GM18870 (cell line): Measurements from ENCODE around the gene TTBK1.

Experiments
- ATAC-seq: cut with Tn5 transposase; IDR thresholded peaks from one replicate; pipeline ENCODE4 v1.9.1; 2021; ENCODE audit warnings: moderate library complexity; ENCODE audit not compliant: unreplicated experiment

TTBK1 gene

DNA sequence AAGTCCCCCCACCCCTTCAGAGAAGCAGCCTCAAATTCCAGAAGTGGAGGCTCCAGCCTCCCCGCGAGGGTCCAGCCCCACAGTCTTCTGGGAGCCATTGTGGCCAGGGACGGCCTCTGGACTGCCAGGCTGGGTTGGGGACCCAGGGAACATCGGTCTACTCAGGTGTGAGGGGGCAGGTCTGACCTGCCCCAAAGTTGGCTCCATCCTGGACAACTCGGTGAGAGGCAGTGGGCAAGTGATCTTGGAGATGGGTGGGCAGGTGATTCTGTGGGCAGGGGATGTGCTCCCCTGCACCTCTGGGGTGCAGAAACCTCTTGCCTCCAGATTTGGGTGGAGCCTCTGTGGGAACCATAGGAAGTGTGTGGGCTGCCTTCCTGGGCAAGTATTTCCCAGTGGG is 42.6 kb downstream of the TTBK1 start:
- no peak for ATAC-seq

DNA sequence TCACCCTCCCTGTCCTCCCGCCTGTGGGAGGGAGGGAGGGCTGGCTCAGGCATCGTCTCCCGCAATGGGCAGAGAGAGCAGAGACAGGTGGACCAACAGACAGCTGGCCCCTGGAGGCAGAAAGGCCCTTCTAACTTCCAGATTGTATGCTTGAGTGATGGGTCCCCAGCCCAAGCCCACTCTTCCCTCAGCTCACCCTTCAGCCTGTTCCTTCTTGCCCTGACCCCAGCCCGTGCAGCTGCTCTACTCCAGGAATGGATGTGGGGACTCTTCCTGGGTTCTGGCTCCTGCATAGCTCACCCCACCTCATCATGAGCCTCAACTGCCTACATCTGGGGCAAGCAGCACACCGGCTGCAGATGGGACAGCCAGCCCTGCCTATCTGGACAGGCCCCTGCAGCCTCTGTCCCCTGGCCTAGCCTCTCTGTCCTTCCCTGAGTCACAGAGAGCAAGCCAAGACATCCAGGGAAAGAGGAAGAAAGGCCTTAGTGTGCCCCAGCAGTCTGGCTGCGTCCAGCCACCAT is 43.2 kb downstream of the TTBK1 start:
- ATAC-seq: no peak

DNA sequence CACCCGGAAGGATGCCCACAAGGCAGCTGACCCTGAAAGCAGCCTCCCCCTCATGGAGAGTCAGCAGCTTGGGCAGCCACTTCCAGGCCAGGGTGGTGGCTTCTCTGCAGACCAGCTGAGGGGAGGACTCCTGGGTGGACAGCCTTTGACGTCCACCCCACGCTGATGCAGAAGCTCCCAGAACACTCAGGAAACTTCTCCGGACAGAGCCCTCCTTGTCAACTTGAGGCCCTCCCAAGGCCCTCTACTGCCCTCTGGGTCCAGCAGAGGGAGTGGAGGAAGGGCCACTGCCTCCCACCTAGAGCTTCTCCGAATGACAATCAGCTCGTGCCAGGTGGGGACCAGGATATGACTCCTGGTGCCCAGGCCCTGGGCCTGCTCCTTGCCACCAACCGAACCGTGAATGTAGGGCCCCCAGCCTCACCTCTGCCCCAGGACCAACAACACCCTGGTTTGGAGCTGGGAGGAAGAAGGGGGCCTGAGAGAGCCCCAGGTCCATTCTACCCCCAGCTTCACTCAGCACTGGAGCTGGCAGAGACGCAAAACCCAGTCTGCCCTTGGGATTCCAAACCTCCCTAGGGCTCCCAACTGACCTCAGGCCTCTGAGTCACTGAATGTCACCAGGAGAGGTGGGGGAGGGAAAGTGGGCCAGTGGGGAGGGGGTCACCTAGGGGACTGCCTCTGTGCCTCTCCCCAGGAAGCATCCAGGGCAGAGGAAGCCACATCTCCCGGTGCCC is 43.9 kb downstream of the TTBK1 start:
- ATAC-seq: no peak

DNA sequence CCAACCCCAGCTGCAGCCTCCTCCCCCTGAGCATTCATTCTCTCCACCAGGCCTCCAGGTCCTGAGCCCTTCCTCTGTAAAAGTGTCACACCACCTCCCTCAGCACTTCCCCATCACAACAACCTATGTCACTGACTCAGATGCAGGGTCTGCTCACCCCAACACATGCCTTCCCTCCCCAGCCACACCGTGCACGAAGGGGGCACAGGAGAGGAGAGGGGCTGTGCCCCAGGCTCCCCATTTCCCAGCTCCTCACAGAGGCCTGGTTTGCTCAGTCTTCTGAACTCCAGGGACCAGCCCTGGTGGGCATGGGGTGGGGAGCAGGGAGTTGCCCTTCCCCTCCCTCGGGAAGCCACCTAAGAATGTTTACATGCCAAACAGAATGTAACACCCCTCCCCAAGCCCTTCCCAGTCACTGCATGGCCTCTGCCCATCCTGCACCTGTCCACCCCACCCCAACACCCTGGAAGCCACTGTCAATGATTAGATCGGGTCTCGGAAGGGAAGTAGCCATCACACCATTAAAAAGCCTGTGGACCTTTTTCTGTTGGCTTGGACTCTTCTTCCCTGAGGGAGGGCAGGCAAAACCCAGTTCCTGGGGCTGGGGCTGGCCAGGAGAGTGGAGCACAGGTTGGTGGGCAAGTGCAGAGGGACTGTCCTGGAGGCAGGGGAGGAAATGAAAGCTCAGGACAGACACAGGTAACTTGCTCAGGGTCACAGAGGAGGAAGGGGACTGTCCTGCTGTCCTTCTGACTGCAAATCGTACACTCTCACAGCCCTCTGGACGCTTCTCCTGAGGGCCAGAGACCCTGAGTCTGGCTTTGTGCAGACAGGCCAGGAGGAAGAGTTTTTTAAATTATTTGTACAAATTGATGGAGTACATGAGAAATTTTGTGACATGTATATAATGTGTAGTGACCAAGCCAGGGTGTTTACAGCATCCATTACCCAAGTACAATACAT is 44.7 kb downstream of the TTBK1 start:
- no peak for ATAC-seq

DNA sequence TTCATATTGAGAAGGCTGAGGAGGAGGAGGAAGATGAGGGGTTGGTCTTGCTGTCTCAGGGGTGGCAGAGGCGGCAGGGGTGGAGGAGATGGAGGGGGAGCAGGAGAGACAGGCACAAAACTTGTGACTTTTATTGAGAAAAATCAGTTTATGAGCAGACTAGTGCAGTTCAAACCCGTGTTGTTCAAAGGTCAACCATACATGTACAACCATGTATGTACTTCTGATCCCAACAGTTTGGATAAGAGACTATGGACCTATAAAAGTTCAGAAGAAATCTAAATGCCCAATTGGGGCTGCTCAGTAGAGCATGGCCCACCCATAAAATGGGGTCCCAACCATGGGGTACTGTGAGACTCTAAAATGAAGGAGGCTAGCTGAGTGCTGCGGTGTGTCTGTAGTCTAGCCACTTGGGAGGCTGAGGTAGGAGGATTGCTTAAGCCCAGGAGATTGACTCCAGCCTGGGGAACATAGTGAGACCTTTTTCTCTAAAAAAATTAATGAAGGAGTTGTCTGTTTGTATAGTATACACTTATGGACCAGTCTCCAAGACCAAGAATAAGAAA is 47.1 kb downstream of the TTBK1 start:
- ATAC-seq: no peak

DNA sequence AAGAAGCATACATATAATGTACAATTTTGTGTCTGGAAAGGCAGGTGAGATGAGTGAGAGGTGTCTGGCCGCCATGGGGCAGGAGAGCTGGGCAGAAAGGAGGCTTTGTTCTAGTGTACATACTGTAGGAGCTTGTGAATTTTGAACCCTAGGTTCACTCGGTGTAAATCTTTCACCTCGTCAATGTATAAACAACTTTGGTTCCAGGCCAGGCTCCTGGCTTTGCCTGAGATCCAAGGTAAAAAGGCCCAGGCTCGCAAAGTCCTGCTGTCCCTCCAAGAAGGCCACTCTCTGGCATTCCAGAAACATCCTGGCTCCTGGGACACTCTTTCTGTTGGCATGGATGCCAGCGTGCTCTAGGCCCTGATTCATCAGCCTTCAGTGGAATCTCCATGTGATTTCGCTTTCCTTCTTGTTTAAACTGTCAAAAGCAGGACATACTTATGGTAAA is 47.6 kb downstream of the TTBK1 start:
- ATAC-seq: no peak

GRCh38 chr6:43291708-43292107 is 48.4 kb downstream of the TTBK1 start:
- no peak for ATAC-seq

- ATAC-seq: no peak
These were observed 49.1 kb downstream of the TTBK1 start for GRCh38 chr6:43292341-43292740.

DNA sequence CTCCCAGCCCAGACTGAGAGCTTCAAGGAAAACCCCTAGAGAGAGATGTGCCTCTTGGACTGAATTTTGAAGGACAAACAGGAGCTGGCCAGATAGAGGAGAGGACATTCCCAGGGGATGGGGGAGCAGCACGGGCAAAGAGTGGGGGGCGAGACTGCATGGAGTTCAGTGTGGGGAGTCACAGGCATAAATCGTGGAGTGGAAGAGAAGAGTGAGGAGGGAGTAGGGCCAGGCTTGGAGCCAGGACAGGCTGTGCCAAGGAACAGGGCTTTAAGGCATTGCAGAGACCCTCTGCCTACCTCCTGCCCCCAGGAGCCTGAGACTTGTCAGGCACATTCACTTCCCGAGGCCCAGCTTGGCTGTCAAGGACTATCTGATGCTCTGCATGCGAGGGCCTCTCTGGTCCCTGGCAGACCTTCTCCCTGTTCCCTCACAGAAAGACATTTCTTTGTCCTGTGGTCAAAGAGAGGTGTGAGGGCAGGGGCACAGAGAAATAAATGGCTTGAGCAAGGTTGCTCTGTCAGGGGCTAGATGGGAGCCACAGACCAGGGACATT is 49.6 kb downstream of the TTBK1 start:
- no peak for ATAC-seq

DNA sequence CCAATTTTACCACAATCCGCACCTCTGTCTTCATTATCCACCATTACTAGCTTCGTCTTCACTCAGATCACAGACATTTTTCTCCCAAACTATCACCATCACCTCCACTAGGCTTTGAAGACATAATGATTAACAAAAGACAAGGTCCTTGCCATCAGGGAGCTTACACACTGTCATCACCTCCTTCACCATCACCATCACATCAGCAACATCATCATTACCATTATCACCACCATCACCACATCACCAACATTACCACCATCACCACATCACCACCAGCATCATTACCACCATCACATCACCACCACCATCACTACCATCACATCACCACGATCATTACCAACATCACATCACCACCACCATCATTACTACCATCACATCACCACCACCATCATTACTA is 50.4 kb downstream of the TTBK1 start:
- ATAC-seq: no peak

DNA sequence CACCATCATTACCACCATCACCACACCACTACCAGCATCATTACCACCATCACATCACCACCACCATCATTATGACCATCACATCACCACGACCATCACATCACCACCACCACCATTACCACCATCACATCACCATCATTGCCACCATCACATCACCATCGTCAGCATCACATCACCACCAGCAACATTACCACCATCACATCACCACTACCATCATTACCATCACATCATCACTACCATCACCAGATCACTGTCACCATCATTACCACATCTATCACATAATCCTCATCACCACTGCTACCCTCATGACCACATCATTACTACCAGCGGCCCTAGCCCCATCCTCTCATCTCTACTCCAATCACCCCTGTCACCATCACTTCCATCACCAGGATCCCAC is 51.3 kb downstream of the TTBK1 start:
- no peak for ATAC-seq

- no peak for ATAC-seq
These were observed 52.2 kb downstream of the TTBK1 start for GRCh38 chr6:43295456-43295855.

- ATAC-seq: no peak
These were observed 53.7 kb downstream of the TTBK1 start for GRCh38 chr6:43296780-43297497.

GRCh38 chr6:43297644-43298564 is 54.6 kb downstream of the TTBK1 start, which contains the start of gene SLC22A7:
TSS of gene SLC22A7 (plus strand) at chr6:43298260. CDS start at chr6:43298359, 99 bp downstream.
- no peak for ATAC-seq

- ATAC-seq: no peak
These were observed 55.5 kb downstream of the TTBK1 start for GRCh38 chr6:43298565-43299337.

DNA sequence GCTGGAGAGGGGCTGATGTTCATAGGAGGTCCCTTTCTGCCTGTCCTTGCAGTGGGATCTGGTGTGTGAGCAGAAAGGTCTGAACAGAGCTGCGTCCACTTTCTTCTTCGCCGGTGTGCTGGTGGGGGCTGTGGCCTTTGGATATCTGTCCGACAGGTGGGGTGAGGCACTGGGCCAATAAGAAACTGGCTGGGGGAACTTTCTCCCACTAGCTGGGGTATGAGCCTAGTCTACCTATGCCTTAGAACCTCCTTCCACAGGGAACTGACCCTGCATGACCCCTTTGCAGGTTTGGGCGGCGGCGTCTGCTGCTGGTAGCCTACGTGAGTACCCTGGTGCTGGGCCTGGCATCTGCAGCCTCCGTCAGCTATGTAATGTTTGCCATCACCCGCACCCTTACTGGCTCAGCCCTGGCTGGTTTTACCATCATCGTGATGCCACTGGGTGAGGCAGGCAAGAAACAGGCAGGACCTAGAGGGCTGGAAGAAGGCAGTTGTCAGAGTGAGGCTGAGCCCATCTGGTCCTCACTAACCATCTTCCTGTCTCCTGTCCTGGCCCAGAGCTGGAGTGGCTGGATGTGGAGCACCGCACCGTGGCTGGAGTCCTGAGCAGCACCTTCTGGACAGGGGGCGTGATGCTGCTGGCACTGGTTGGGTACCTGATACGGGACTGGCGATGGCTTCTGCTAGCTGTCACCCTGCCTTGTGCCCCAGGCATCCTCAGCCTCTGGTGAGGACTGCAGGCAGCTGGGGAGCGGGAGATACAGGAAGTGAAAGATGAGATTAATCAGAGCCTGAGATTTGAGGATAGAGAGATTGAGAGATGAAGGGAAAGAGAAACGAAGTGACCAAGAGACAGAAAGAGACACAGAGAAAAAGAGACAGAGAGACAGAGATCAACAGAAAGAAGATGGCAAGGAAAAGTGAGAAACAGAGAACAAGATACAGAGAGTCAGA is 56.3 kb downstream of the TTBK1 start:
- no peak for ATAC-seq

GRCh38 chr6:43301081-43301870 is 58.0 kb downstream of the TTBK1 start:
- no peak for ATAC-seq
